GM10248 (cell line): ENCODE measurements around the gene BLMH.

Experiments
- CTCF ChIA-PET: fragments of 300-600 bp; sonication (Branson Sonifier 250); formaldehyde crosslinking; extraction: SDS; loops from one replicate; lab custom pipeline; 2021; ENCODE audit warnings: antibody characterized with exemption; lab: Yijun Ruan, JAX
- POLR2A ChIA-PET: fragments of 350-650 bp; sonication (Branson Sonifier 250); formaldehyde crosslinking; extraction: SDS; loops from one replicate; lab custom pipeline; 2020; ENCODE audit warnings: antibody characterized with exemption; lab: Yijun Ruan, JAX
- DNase-seq: peaks from one replicate; pipeline ENCODE4 v3.0.0; 2012; ENCODE audit errors: extremely low spot score
- CTCF ChIP-seq: IDR thresholded peaks from 2 replicates; pipeline ENCODE4 v1.5.1; 2012; ENCODE audit warnings: mild to moderate bottlenecking, low read depth; ENCODE audit errors: extremely low read depth, missing control alignments, control extremely low read depth

Gene BLMH

GRCh38 chr17:30290077-30290476 lies 1.7 kb downstream of the BLMH start:
- ChIA-PET POLR2A (no interaction called here), CTCF (no interaction called here)
- TF ChIP-seq CTCF, result no peak
- DNase-seq, result no peak

- ChIA-PET CTCF (interaction anchor here (0.9 to 2.3 kb wide), 7 partner anchors 14 to 186 kb away, joined by 3 to 9 read pairs (median 3); partner anchors contain the start of gene SLC6A4), POLR2A (no interaction called here)
- no peak for DNase-seq
- TF ChIP-seq CTCF, result no peak
Observed at GRCh38 chr17:30279156-30279555, 12.6 kb downstream of the BLMH start.

GRCh38 chr17:30278032-30278431 lies 13.7 kb downstream of the BLMH start:
- ChIA-PET POLR2A (no interaction called here), CTCF (interaction anchor here (0.7 to 1.3 kb wide), 7 partner anchors 8 to 174 kb away, joined by 3 to 4 read pairs (median 4); no protein-coding TSS in a partner anchor)
- DNase-seq, result no peak
- peak; percentile 29 for TF ChIP-seq CTCF

GRCh38 chr17:30275911-30276310 lies 15.8 kb downstream of the BLMH start:
- no peak for DNase-seq
- no peak for TF ChIP-seq CTCF
- POLR2A ChIA-PET, result no interaction called here
- CTCF ChIA-PET, result interaction anchor here (1.4 kb wide), 2 partner anchors 19 to 171 kb away, joined by 3 to 6 read pairs; no protein-coding TSS in a partner anchor

GRCh38 chr17:30274887-30275286 lies 16.9 kb downstream of the BLMH start:
- no peak for DNase-seq
- no peak for TF ChIP-seq CTCF
- ChIA-PET CTCF (interaction anchor here (1.4 to 2.2 kb wide), 3 partner anchors 18 to 170 kb away, joined by 3 to 8 read pairs (median 6); no protein-coding TSS in a partner anchor), POLR2A (no interaction called here)

- CTCF ChIA-PET, result interaction anchor here (1.1 to 2.2 kb wide), 2 partner anchors 148 to 169 kb away, joined by 4 to 8 read pairs; no protein-coding TSS in a partner anchor
- POLR2A ChIA-PET, result no interaction called here
- no peak for TF ChIP-seq CTCF
- DNase-seq, result no peak
Observed at GRCh38 chr17:30273373-30273772, 18.4 kb downstream of the BLMH start.
